HepG2 (cell line): ENCODE measurements around the gene GOT1. TPM values are rescaled to one million over a fixed set of nuclear protein-coding genes. Genes with fewer than 3 reads are reported as not detected.
A peak's percentile ranks its signal among the peaks of the same experiment; 100 is the strongest.

Source experiments
- HMGXB3 ChIP-seq: sonication (generic); formaldehyde crosslinking; IDR thresholded peaks from 2 replicates; pipeline ENCODE4 v1.4.0; 2020; ENCODE audit warnings: missing genetic modification reagents, borderline replicate concordance
- HNF1B ChIP-seq: sonication (generic); formaldehyde crosslinking; IDR thresholded peaks from 2 replicates; pipeline ENCODE4 v1.5.1; 2020; ENCODE audit warnings: mild to moderate bottlenecking, moderate library complexity, missing genetic modification reagents
- MEIS1 ChIP-seq: sonication (generic); formaldehyde crosslinking; IDR thresholded peaks from 2 replicates; pipeline ENCODE4 v1.9.0; 2021; ENCODE audit warnings: mild to moderate bottlenecking, missing genetic modification reagents, moderate library complexity, borderline replicate concordance
- NR2F6 ChIP-seq, 2 experiments: IDR thresholded peaks; 2 replicates each; pipeline ENCODE4 v1.6.1; 2016; ENCODE audit warnings: antibody characterized with exemption in 1 of 2, mild to moderate bottlenecking in 1 of 2
- NRL ChIP-seq: sonication (generic); formaldehyde crosslinking; IDR thresholded peaks from 2 replicates; pipeline ENCODE4 v1.5.0; 2020; ENCODE audit warnings: missing genetic modification reagents, mild to moderate bottlenecking, moderate library complexity, borderline replicate concordance
- PTBP1 ChIP-seq: fragments of 200-400 bp; formaldehyde crosslinking; IDR thresholded peaks from 2 replicates; pipeline ENCODE4 v1.6.1; 2018; ENCODE audit warnings: low read length, low read depth; ENCODE audit not compliant: poor library complexity, severe bottlenecking
- RAD21 ChIP-seq: fragments of 450-650 bp; formaldehyde crosslinking; IDR thresholded peaks from 2 replicates; pipeline ENCODE4 v1.5.0; 2020; ENCODE audit warnings: mild to moderate bottlenecking
- SOX13 ChIP-seq, 3 experiments: fragments of 450-650 bp in 1 of 3; sonication (generic) in 1 of 3; formaldehyde crosslinking in 1 of 3; IDR thresholded peaks in 2 of 3; conservative IDR thresholded peaks in 1 of 3; 2 replicates each; pipeline versions ENCODE4 v1.5.0 to v1.6.1; 2016 to 2020; ENCODE audit warnings: antibody characterized with exemption in 1 of 3, mild to moderate bottlenecking in 1 of 3, missing compliant biosample characterization in 1 of 3, missing genetic modification reagents in 1 of 3, moderate library complexity in 1 of 3
- TFAP4 ChIP-seq: sonication (generic); IDR thresholded peaks from 2 replicates; pipeline ENCODE4 v1.6.1; 2016; ENCODE audit warnings: low read depth, borderline replicate concordance
- ZBTB44 ChIP-seq: sonication (generic); formaldehyde crosslinking; IDR thresholded peaks from 2 replicates; pipeline ENCODE4 v1.4.0; 2020; ENCODE audit warnings: missing genetic modification reagents
- ZNF326 ChIP-seq: sonication (generic); formaldehyde crosslinking; IDR thresholded peaks from 2 replicates; pipeline ENCODE4 v1.4.0; 2020; ENCODE audit warnings: missing genetic modification reagents, borderline replicate concordance
- ZNF446 ChIP-seq: sonication (generic); formaldehyde crosslinking; IDR thresholded peaks from 2 replicates; pipeline ENCODE4 v1.5.0; 2020; ENCODE audit warnings: mild to moderate bottlenecking, missing genetic modification reagents
- ZNF547 ChIP-seq: sonication (generic); formaldehyde crosslinking; IDR thresholded peaks from 2 replicates; pipeline ENCODE4 v1.5.1; 2020; ENCODE audit warnings: mild to moderate bottlenecking, missing genetic modification reagents
- ZNF616 ChIP-seq: sonication (generic); formaldehyde crosslinking; IDR thresholded peaks from 2 replicates; pipeline ENCODE4 v1.5.0; 2020; ENCODE audit warnings: low read depth, mild to moderate bottlenecking, missing genetic modification reagents
- ZNF740 ChIP-seq: sonication (generic); formaldehyde crosslinking; IDR thresholded peaks from 2 replicates; pipeline ENCODE4 v1.4.0; 2020; ENCODE audit warnings: missing genetic modification reagents
- polyA plus RNA-seq, 8 experiments: library from polyadenylated mRNA; depleted of rRNA in 3 of 8; stranded (reverse) in 7 of 8; unstranded in 1 of 8; fragments of >200 nt; fragmentation: Illumina TruSeq in 4 of 8; extraction: Trizol in 4 of 8; gene quantifications; 2 replicates each; pipeline versions ENCODE4 v1.2.1 to v1.2.3, GENCODE V29; 2011 to 2016; ENCODE audit warnings: low read depth in 4 of 8, missing spikeins in 1 of 8, mixed read lengths in 1 of 8; ENCODE audit not compliant: insufficient read depth in 1 of 8
- total RNA-seq, 5 experiments: library from RNA; depleted of rRNA; stranded (reverse); fragments of >200 nt; fragmentation: Illumina TruSeq; extraction: Trizol; gene quantifications; 2 replicates each; pipeline ENCODE4 v1.2.3, GENCODE V29; 2016; ENCODE audit warnings: low read depth in 1 of 5

Gene GOT1
- total and polyA plus RNA-seq, 2 of the 13 experiments (the other 11 are each of a cell fraction or from before 2014, with no cell fraction given), result 81.2 to 102 TPM

GRCh38 chr10:99389729-99390480 lies 40.5 kb downstream of the GOT1 start (continued):
- TF ChIP-seq ZBTB44 (CRISPR knock-in tag) (no peak), ZNF547 (CRISPR knock-in tag) (no peak), SOX13 (IDR thresholded peaks at IDR 0.05) (peak; percentile 94), SOX13 (CRISPR knock-in tag; conservative IDR thresholded peaks at IDR 0.05 in 1 of 2, IDR thresholded peaks at IDR 0.05 in 1 of 2) (peak in 1 of 2 experiments; percentile 99; a peak in 2 of 4 replicates), MEIS1 (no peak), RAD21 (CRISPR knock-in tag) (no peak), HMGXB3 (CRISPR knock-in tag) (no peak), ZNF326 (no peak), TFAP4 (no peak), HNF1B (CRISPR knock-in tag) (no peak), ZNF446 (CRISPR knock-in tag) (no peak), ZNF616 (CRISPR knock-in tag) (no peak), NRL (CRISPR knock-in tag) (no peak), PTBP1 (no peak), NR2F6 (IDR thresholded peaks at IDR 0.05) (peak; percentile 70; the same call in 1 of the 2 replicates), NR2F6 (CRISPR knock-in tag; IDR thresholded peaks at IDR 0.05) (peak; percentile 49; the same call in 1 of the 2 replicates), ZNF740 (CRISPR knock-in tag) (no peak)
